Large intestine (tissue), 3 donors: ENCODE results near the gene DOCK11. TPM values are rescaled to one million over a fixed set of nuclear protein-coding genes. Genes with fewer than 3 reads are reported as not detected.

Source experiments
- DNase-seq, 2 donors: peaks; one replicate each; pipeline versions ENCODE4 v3.0.0 to v3.0.0-alpha.2; 2013
- H3K27ac ChIP-seq: one replicate; pipeline ENCODE4 v1.5.1; 2013; ENCODE audit warnings: low read length
- H3K27me3 ChIP-seq: 2 replicates; pipeline ENCODE4 v1.6.1; 2013; ENCODE audit warnings: low read length; ENCODE audit not compliant: control insufficient read depth, insufficient read depth
- H3K36me3 ChIP-seq: 2 replicates; pipeline ENCODE4 v1.6.1; 2013; ENCODE audit warnings: low read length; ENCODE audit not compliant: control insufficient read depth, insufficient read depth
- H3K4me1 ChIP-seq: one replicate; pipeline ENCODE4 v1.6.1; 2013; ENCODE audit warnings: low read length; ENCODE audit not compliant: control insufficient read depth, insufficient read depth
- H3K4me3 ChIP-seq: one replicate; pipeline ENCODE4 v1.5.1; 2013; ENCODE audit warnings: low read length
- H3K9me3 ChIP-seq: one replicate; pipeline ENCODE4 v1.6.1; 2013; ENCODE audit warnings: mild to moderate bottlenecking, low read depth, low read length, moderate library complexity; ENCODE audit not compliant: control insufficient read depth
- WGBS: methylation state at CpG from one replicate; pipeline ENCODE4 v1.1.5; 2013; ENCODE audit warnings: low lambda C conversion rate; ENCODE audit not compliant: insufficient coverage; 5-methylcytosine and 5-hydroxymethylcytosine counted together
- polyA plus RNA-seq: library from polyadenylated mRNA; unstranded; fragments of 120-200 nt; gene quantifications from one replicate; pipeline ENCODE4 v1.2.1, GENCODE V29; 2013

DOCK11 gene
- polyA plus RNA-seq, 1 donor: 9.7 TPM

DNA sequence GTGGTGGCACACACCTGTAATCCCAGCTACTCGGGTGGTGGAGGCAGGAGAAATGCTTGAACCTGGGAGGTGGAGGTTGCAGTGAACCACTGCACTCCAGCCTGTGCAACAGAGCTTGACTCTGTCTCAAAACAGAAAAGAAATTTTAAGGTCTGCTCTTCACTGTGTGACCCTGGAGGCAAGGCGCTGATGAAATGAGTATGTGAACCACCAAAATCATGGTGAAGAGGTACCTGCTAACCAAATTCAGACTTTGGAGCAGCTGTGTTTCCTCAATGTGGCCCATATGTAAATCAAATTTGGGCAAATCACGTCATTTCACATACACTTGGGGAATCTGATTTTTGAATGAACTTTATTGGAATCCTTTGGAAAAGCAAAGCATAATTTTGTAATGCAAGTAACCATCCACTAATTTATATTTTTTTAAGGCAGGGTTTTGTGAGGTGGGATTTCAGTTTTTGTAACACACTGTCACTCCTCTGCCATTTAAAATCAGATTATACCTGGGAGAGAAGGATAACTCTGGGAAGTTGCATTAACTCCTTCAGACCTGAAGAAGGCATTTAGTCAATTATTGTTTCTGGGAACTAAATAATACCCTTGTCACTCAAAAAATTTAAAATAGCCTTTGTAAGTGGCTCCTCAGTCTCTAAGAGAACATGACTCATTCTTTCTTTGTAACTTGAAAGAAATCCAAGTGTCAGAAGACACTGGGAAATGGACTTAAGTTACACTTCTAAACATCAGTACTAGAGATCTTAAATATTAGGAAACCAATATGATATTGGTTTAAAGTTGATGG, 24.0 kb downstream of the DOCK11 start:
- no CpG with 5 or more reads among the region's 3 CpGs for WGBS
- Histone ChIP-seq H3K27me3 (no peaks in the 10 kb centered on the region), H3K4me3 (no peak overlapping the region), H3K27ac (no peak overlapping the region), H3K4me1 (no peaks in the 10 kb centered on the region), H3K9me3 (no peaks in the 10 kb centered on the region), H3K36me3 (no peaks in the 10 kb centered on the region)
- no peak for DNase-seq

DNA sequence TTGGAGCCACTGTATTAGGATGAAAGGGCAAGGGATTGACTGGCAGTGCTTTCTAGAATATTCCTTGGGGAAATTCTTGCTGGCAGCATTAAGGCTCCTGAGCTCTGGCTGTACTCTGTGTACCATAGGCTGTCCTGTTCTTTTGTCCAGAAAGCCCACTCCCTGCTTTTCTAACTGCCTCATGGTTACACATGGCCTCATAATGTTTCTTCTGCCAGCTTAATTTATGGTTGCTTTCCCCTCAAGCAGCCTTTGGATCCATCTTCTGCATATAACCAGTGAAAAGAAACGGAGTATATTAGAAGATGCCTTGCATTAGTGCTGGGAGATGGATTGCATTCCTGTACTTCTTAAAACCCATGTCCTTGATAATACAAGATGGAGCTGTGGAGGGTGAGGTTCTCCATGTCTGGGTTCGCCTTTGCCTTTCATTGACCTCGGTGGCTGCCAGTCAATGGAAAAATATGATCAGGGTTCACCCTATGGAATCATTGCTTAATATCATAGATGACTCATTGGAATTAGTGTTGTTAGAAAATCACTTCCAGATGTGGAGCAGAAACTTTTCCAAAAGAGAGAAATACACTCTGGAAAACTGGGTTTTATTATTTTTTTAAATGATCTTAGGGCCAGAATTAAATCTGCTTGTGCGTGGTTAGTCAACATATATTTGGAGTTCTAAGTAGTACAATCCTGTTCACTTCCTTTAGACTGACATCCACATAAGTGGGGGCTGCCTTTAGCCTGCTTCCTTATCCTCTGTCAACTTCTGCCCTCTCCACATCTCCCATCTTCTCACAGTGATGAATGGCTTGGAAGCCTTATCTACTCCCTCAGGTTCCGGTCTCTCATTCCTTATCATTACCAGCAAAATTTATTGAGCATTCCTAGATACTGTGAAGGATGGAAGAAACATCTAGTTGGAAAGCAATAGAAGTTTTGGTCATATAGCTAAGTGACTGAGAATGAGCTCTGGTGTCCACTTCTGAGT, 24.9 kb downstream of the DOCK11 start:
- Histone ChIP-seq H3K4me1 (no peaks in the 10 kb centered on the region), H3K36me3 (no peaks in the 10 kb centered on the region), H3K9me3 (no peaks in the 10 kb centered on the region), H3K27ac (no peak overlapping the region), H3K4me3 (no peak overlapping the region), H3K27me3 (no peaks in the 10 kb centered on the region)
- WGBS: no CpG with 5 or more reads among the region's 5 CpGs
- DNase-seq: no peak

DNA sequence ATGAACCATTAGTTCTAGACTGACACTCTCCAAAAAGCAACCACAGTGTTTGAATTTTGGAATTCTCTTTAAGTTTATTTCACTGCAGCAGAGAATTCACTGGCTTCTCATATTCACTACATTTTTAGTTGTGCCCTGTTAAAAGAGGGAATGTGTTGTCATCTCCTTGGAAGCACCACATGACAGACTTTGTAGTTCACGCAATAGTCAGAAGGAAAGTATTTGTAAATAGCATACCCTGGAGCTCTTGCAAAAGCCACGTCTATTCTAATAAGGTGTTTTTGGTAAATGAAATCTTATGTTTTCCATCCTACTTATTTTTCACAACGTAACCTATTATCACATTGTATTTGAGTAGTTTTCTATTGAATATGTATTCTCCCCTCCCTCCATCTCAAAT, 25.8 kb downstream of the DOCK11 start:
- Histone ChIP-seq H3K36me3 (no peaks in the 10 kb centered on the region), H3K27me3 (no peaks in the 10 kb centered on the region), H3K27ac (no peak overlapping the region), H3K4me1 (no peaks in the 10 kb centered on the region), H3K4me3 (no peak overlapping the region), H3K9me3 (no peaks in the 10 kb centered on the region)
- WGBS: no CpG with 5 or more reads among the region's 3 CpGs
- no peak for DNase-seq

DNA sequence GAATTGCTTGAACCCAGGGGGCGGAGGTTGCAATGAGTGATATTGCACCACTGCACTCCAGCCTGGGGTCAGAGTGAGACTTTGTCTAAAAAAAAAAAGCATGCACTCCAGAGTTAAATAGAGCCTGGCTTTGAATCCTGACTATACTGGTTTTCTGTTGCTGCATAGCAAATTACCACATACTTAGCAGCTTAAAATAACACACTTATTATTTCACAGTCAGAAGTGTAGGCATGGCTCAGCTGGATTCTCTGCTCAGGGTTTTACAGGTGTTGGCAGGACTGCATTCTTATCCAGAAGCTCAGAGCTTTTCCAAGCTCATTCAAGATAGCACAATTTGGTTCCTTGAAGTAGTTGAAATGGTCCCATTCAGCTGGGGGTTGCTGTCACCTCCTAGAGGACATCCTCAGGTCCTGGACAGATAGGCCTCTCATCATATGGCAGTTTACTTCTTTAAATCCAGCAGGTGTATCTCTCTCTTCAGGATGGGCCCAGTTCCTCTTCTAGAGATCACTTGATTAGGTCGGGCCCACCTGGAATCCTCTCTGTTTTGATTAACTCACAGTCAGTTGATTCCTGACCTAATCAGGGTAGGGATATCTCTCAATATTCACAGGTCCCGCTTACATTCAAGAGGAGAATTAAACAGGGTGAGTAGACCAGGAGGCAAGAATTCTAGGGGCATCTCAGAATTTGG, 26.8 kb downstream of the DOCK11 start:
- H3K4me3 ChIP-seq: no peak overlapping the region
- H3K27ac ChIP-seq: no peak overlapping the region
- H3K9me3 ChIP-seq: no peaks in the 10 kb centered on the region
- H3K27me3 ChIP-seq: no peaks in the 10 kb centered on the region
- H3K4me1 ChIP-seq: no peaks in the 10 kb centered on the region
- no peak for DNase-seq
- no peaks in the 10 kb centered on the region for H3K36me3 ChIP-seq
- WGBS: no CpG with 5 or more reads among the region's 3 CpGs

DNA sequence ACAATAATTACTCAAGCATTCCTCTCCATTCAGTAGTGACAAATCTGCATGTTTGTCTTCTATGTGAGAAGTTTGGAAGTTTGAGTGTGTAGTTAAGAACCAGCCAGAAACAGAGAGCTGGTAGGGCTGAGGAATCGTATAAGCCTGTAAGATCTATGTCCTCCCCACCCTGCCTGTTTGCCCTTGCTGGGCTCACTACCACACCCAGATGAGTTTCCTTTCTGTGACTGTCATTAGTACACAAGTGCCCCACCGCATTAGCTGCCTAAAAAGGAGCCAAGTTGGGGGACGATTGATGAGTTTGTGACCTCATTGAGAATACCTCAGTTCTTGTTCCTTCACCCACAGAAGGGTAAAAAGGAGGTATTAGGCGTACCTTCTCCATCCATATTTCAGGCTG, 28.3 kb downstream of the DOCK11 start:
- H3K27ac ChIP-seq: no peak overlapping the region
- no peak for DNase-seq
- 100% methylated on average over 1 of the region's 4 CpGs for WGBS
- H3K4me1 ChIP-seq: no peaks in the 10 kb centered on the region
- no peaks in the 10 kb centered on the region for H3K36me3 ChIP-seq
- no peaks in the 10 kb centered on the region for H3K27me3 ChIP-seq
- no peak overlapping the region for H3K4me3 ChIP-seq
- H3K9me3 ChIP-seq: no peaks in the 10 kb centered on the region

DNA sequence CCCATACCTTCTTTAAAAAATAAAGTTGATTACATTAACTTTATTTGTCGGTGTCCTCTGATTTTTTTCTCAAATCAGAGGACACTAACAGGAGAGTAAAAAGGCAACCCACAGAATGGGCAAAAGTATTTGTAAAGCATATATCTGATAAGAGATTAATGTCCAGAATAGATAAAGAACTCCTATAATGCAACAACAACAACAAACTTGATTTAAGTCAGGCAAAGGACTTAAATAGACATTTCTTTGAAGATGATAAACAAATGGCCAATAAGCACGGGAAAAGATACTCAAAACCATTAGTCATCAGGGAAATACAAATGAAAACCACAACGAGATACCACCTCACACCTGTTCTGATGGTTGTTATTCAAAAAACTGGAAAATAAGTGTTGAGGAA, 28.7 kb downstream of the DOCK11 start:
- no peak for DNase-seq
- no peaks in the 10 kb centered on the region for H3K27me3 ChIP-seq
- H3K9me3 ChIP-seq: no peaks in the 10 kb centered on the region
- H3K4me3 ChIP-seq: no peak overlapping the region
- no peaks in the 10 kb centered on the region for H3K36me3 ChIP-seq
- no peak overlapping the region for H3K27ac ChIP-seq
- H3K4me1 ChIP-seq: no peaks in the 10 kb centered on the region
- no CpG with 5 or more reads among the region's 3 CpGs for WGBS

DNA sequence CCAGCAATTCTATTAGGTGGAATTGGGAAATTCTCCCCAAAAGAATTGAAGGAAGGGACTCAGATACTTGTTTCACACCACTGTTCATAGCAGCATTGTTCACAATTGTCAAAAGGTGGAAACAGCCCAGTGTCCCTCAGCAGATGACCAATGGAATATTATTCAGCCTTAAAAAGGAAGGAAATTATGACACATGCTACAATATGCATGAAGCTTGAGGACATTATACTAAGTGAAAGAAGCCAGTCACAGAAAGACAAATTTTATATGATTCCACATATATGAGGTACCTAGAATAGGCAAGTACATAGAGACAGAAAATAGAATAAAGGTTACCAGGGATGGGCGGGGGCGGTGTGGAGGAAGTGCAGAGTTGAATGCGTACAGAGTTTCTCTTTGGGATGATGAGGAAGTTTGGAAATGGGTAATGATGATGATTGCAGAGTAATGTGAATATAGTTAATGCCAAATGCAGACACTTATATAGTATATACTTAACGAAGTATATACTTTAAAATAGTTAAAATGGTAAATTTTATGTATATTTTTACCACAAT, 29.6 kb downstream of the DOCK11 start:
- Histone ChIP-seq H3K4me3 (no peak overlapping the region), H3K9me3 (no peaks in the 10 kb centered on the region), H3K27ac (no peak overlapping the region), H3K27me3 (no peaks in the 10 kb centered on the region), H3K4me1 (no peaks in the 10 kb centered on the region), H3K36me3 (no peaks in the 10 kb centered on the region)
- no peak for DNase-seq
- no CpG with 5 or more reads among the region's 4 CpGs for WGBS

DNA sequence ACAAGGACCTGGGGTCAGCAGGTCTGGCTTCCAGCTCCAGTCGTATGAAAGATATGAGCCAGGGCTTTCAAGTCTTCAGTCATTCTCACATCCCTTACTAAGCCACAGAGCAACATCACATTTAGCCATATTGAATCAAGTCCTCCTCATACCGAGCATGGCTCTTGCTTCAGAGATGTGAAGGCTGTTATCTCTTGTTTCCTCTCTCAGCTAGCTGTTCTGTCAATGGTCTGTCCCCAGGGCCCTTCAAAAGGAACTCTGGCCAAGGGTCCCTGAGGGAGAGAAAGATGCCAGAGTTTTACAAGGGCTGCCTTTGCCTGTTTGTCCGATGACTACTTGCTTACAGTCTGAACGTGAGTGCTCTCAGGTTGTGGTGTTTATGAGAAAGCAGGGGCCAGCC, 30.5 kb downstream of the DOCK11 start:
- no CpG with 5 or more reads among the region's 4 CpGs for WGBS
- no peaks in the 10 kb centered on the region for H3K4me1 ChIP-seq
- no peaks in the 10 kb centered on the region for H3K9me3 ChIP-seq
- DNase-seq: no peak
- no peaks in the 10 kb centered on the region for H3K27me3 ChIP-seq
- H3K36me3 ChIP-seq: no peaks in the 10 kb centered on the region
- no peak overlapping the region for H3K4me3 ChIP-seq
- H3K27ac ChIP-seq: no peak overlapping the region

DNA sequence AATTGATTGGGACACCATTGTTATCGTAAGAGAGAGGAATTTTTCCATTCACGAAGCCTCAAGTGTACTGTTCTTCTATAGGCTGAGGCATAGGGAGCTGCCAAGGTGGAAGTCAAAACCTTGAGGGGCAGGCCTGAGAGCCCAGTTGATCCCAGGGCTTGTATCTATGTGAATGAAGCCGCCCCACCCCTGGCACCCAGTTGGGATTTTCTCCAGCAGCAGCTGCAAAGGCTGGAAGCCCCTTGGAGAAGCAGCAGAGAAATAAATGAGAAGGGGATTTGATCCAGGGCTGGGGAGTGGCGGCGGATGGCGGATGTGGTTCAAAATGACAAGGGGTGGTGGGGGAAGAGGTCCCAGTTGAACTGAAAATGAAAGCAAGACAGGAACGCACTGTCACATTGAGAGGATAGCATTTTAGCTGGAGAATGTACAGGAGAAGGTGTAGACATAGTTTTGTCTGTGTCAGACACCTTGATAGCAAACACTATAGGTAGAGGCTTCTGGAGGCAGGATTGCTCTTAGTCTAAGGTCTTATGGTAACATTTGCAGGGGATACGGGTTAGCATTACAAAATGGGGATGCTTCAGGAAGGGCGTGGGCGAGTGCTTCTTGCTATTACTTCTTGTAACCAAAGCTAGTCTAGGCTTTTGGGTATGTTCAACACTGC, 32.6 kb downstream of the DOCK11 start:
- no peak for DNase-seq
- H3K9me3 ChIP-seq: no peaks in the 10 kb centered on the region
- no peak overlapping the region for H3K4me3 ChIP-seq
- no peak overlapping the region for H3K27ac ChIP-seq
- H3K4me1 ChIP-seq: no peaks in the 10 kb centered on the region
- no peaks in the 10 kb centered on the region for H3K27me3 ChIP-seq
- H3K36me3 ChIP-seq: no peaks in the 10 kb centered on the region
- WGBS: 80% methylated on average over 3 of the region's 10 CpGs
